ENCODE measurements around the gene BICRAL. TPM values are rescaled to one million over a fixed set of nuclear protein-coding genes. Genes with fewer than 3 reads are reported as not detected.
"Not testable (repeated sequence)": the region's sequence is repeated elsewhere in the genome, so short reads cannot be mapped to it uniquely, and the experiment has no call there.

The BICRAL gene
- total RNA-seq, 1 donor from 2014 or later, result 25.1 TPM

GRCh38 chr6:42795651-42796050 lies 13.8 kb downstream of the BICRAL start:
- no peak for DNase-seq (ENCODE audit: low spot score)

DNA sequence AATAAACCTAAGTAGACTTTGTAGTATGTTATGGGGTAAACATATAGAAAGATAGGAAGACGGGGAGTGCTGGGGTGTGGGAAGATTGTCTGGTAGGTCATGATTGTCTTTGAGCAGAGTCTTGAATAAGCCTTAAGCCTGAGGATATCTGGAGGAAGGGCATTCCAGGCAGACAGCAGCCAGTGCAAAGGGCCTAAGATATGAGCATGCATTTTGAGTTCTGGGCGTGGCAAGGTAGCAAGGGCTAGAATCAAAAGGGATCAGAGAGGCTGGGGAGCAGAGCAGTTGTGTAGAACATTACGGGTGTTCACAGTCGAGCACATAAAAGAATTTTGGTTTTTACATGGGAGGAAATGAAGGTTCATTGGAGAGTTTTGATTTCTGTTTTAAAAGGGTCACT lies 14.3 kb downstream of the BICRAL start:
- DNase-seq (ENCODE audit: low spot score), result no peak

DNA sequence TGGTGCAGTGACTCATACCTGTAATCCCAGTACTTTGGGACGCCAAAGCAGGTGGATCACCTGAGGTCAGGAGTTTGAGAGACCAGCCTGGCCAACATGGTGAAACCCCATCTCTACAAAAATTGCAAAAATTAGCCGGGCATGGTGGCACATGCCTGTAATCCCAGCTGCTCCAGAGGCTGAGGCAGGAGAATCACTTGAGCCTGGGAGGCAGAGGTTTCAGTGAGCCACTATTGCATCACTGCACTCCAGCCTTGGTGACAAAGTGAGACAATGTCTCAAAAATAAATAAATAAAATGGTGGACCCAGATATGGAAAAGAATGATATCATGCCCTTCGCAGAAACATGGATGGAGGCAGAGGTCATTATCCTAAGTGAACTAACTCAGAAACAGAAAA lies 15.8 kb downstream of the BICRAL start:
- DNase-seq (ENCODE audit: low spot score), result not testable (repeated sequence)

GRCh38 chr6:42805297-42805861 lies 23.5 kb downstream of the BICRAL start:
- no peak for DNase-seq (ENCODE audit: low spot score)

GRCh38 chr6:42806359-42806758 lies 24.5 kb downstream of the BICRAL start:
- not testable (repeated sequence) for DNase-seq (ENCODE audit: low spot score)

DNA sequence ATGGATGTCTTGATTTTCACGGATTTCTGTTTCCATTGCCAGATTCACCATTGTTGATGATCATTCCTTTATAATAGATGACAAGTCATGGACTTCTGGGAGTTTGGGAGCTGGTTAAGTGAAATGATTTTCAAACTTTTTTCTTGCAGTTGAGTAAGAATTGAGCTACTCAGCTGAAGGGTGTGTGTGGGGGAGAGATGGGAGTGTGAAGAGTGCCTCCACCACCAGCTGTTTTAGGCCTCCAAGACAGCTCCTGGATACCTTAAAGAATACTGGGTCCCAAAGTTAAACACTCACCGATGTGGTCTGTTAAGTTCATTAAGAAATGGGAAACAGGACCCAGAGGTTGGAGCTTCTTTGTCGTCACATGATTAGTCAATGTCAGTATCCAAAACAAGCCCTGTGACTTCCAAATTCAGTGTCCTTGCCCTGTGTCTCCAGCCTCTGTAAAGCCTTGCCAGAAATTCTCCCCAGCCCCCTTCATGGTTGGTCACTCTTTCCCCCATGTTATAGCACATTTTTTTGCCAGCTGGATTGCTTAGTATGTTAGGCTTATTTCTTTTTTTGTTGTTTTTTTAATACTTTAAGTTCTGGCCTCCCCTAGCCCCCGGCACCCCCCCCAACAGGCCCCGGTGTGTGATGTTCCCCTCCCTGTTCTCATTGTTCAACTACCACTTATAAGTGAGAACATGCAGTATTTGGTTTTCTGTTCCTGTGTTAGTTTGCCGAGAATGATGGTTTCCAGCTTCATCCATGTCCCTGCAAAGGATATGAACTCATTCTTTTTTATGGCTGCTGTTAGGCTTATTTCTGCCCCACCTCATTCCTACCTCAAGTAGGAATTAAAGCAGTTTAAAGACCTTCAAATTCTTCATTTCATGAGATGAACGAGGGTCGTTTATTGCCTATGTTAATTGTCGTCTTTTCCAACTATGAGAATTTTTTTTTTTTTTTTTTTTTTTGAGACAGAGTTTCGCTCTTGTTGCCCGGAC lies 26.9 kb downstream of the BICRAL start:
- DNase-seq (ENCODE audit: low spot score), result no peak

GRCh38 chr6:42813074-42813645 lies 31.3 kb downstream of the BICRAL start:
- no peak for DNase-seq (ENCODE audit: low spot score)

GRCh38 chr6:42813906-42814444 lies 32.1 kb downstream of the BICRAL start:
- DNase-seq (ENCODE audit: low spot score), result no peak

DNA sequence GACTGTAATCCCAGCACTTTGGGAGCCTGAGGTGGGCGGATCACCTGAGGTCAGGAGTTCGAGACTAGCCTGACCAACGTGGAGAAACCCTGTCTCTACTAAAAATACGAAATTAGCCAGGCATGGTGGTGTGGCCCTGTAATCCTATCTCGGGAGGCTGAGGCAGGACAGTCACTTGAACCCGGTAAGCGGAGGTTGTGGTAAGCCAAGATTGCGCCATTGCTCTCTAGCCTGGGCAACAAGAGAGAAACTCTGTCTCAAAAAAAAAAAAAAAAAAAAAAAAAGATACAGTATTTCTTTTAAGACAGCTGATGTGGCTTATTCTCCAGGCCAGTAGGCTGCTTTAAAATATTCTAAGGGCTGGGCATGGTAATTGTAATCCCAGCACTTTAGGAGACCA lies 33.9 kb downstream of the BICRAL start:
- not testable (repeated sequence) for DNase-seq (ENCODE audit: low spot score)

DNA sequence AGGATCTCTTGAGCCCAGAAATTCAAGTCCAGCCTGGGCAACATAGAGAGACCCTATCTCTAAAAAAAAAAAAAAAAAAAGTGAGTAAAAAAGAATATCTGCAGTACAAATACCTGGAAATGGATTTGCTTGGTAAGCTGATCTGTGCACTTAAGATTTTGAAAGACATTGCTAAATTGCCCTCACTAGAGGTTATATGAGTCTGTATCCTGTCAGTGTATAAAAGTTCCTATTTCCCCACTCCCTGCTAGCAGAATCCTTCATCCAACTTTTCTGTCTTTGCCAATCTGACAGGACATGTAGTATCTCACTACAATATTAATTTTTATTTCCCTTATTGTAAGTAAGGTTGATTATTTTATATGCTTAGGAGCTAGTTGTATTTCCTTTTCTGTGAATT lies 36.1 kb downstream of the BICRAL start:
- no peak for DNase-seq (ENCODE audit: low spot score)

DNA sequence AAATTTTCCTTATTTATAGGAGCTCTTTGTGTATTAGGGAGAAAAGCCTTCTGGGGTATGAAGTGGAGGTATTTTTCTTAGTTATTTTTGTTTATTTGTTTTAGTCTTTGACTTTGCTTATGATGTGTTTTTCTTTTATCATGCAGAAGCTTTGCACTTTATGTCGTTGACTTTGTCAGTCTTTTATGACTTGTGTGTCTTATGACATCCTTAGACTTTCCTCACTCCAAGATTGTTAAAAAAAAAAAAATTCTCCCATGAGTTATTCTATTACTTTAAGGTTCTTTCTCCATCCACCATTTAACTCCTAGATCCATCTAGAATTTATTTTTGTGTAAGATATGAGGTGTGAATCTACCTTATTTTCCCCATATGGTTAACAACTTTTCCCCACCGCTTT lies 36.6 kb downstream of the BICRAL start:
- no peak for DNase-seq (ENCODE audit: low spot score)

DNA sequence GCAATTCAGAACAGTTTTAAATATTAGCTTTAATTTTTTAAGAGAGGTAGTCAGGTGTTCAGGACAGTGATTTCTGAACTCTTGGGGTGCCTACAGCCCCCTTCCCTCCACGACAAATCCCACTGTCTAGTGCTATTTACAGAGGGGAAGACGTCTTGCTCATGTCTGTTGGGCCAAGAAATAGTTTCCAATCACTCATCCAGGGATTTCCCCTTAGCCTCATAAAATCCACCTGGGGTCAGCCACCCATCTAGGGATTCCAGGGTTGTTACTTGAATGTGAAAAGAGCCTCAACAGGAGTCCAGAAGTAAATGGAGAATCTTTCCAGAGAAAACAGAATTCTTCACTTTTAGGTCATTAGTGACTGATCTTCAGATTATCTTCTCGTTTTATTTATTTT lies 37.0 kb downstream of the BICRAL start:
- no peak for DNase-seq (ENCODE audit: low spot score)

GRCh38 chr6:42819803-42820511 lies 38.1 kb downstream of the BICRAL start:
- no peak for DNase-seq (ENCODE audit: low spot score)

GRCh38 chr6:42820512-42821340 lies 38.9 kb downstream of the BICRAL start:
- DNase-seq (ENCODE audit: low spot score), result no peak

GRCh38 chr6:42821341-42821668 lies 39.5 kb downstream of the BICRAL start:
- DNase-seq (ENCODE audit: low spot score), result no peak

GRCh38 chr6:42821846-42822245 lies 40.0 kb downstream of the BICRAL start:
- DNase-seq (ENCODE audit: low spot score), result no peak

- no peak for DNase-seq (ENCODE audit: low spot score)
Measured at GRCh38 chr6:42829561-42830092, 47.8 kb downstream of the BICRAL start.

DNA sequence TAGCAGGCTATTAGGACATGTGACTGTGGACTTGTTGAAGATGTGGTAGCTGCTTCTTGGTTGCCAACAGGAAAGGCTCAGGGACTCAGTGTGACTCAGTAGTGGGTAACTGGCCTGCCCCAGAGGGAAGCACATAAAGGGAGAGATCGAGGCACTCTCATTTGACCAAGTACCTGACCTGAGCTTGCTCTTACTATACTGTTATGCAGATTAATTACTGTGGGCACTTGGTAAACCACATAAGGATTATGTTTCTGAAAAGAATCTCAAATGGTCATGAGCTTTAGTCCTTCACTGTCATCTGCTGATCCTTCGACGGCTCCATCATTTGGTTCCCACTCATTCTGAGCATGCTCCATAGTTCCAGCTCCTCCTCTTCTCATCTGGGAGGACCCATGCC lies 49.4 kb downstream of the BICRAL start:
- no peak for DNase-seq (ENCODE audit: low spot score)

DNA sequence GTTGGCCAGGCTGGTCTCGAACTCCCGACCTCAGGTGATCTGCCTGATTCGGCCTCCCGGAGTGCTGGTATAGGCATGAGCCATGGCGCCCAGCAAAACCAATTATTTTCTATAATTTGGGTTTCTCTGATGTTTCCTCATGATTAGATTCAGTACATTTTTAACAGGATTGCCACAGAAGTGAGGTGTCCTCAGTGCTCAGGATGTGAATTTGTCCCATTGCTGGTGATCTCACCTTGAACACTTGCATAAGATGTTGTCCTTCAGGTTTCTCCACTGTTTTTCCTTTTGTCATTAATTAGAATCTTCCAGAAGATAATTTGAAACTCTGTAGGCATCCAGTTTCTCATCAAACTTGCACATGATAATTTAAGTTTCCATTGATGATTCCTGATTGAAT lies 52.2 kb downstream of the BICRAL start:
- DNase-seq (ENCODE audit: low spot score), result no peak

DNA sequence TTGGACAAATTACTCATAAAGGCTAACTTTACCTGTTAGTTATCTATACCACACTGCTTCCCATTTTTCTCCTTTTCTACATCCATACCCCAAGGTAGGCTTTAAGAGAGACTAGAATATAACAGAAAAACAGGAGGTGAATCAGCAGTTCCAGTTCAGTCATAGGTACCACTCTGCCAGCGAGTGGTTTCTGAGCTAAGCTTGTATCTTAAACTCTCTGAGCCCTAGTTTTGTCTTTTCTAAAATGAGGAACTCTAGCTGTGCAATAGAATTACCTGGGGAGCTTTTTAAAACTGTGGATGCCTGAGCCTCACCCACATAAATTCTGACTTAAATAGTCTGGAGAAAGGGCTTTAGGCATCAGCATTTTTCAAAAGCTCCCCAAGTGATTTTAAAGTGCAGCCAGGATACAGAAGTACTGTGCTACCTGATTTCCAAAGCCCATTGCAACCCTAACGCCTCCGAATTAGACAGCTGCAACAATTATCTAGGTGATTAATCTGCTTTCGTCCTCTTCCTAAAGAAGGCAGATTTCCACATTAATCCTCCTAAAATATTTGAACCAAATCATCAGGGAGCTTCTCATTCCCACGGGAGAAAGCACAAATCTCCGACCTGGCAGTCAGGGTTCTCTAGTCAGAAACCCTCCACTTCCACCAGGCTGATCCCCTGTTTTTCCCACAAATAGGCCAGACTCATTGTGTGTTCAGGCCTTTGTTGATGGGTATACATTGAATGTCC lies 60.2 kb downstream of the BICRAL start:
- no peak for DNase-seq (ENCODE audit: low spot score)
